Right lobe of liver (tissue), 6 donors: ENCODE results near the gene MXD3. TPM values are rescaled to one million over a fixed set of nuclear protein-coding genes. Genes with fewer than 3 reads are reported as not detected.

Experiments used
- ATAC-seq, 4 donors: fragments of 200-7000 bp; cut with Tn5 transposase; one replicate each; pipeline ENCODE4 v1.9.1; 2020; ENCODE audit warnings: mild to moderate bottlenecking in 4 of 4, moderate library complexity in 4 of 4
- DNase-seq, 3 donors: peaks; one replicate each; pipeline ENCODE4 v3.0.0-alpha.2; 2020
- H3K27ac ChIP-seq, 3 donors: fragments of 200-600 bp; one replicate each; pipeline ENCODE4 v1.8.0; 2022
- H3K27me3 ChIP-seq, 2 donors: fragments of 200-600 bp; one replicate each; pipeline ENCODE4 v1.8.0; 2022
- H3K36me3 ChIP-seq, 4 donors: fragments of 200-600 bp; sonication (generic) in 1 of 4; one replicate each; pipeline versions ENCODE4 v1.5.1 to v1.8.0; 2017 to 2022; ENCODE audit warnings: control low read depth in 1 of 4
- H3K4me1 ChIP-seq, 4 donors: fragments of 200-600 bp; sonication (generic) in 1 of 4; one replicate each; pipeline versions ENCODE4 v1.5.1 to v1.8.0; 2017 to 2022; ENCODE audit warnings: control low read depth in 1 of 4
- H3K4me3 ChIP-seq, 3 donors: fragments of 200-600 bp; one replicate each; pipeline ENCODE4 v1.8.0; 2022
- H3K9me3 ChIP-seq, 4 donors: fragments of 200-600 bp; sonication (generic) in 1 of 4; one replicate each; pipeline versions ENCODE4 v1.5.1 to v1.8.0; 2017 to 2022; ENCODE audit warnings: control low read depth in 1 of 4
- POLR2A ChIP-seq: fragments of 450-650 bp; IDR thresholded peaks from one replicate; pipeline ENCODE4 v1.6.1; 2017; ENCODE audit warnings: antibody characterized with exemption, mild to moderate bottlenecking
- WGBS: methylation state at CpG from one replicate; pipeline ENCODE4 v1.1.6; 2018; ENCODE audit warnings: low coverage, low lambda C conversion rate; ENCODE audit not compliant: insufficient coverage; ENCODE audit errors: missing lambda C conversion rate; 5-methylcytosine and 5-hydroxymethylcytosine counted together
- intact Hi-C, 2 donors: fragments of 100-400 bp; cut with DNase I; formaldehyde crosslinking; loops; one replicate each; pipeline versions ENCODE4 v1.11.2 to v1.14.1; 2022
- total RNA-seq, 6 experiments: library from RNA; depleted of rRNA in 2 of 6; stranded (reverse); fragments of >200 nt in 2 of 6; fragmentation: NEBNext Ultra II Directional in 3 of 6; extraction: Animal tissue kit (Norgen Biotek cat#: 25700) in 3 of 6; gene quantifications; one replicate each; pipeline versions ENCODE4 v1.1.0 to v1.2.4, GENCODE V29; 2016 to 2023
- TF ChIP-seq, protein P1 (sequence below), 4 donors: fragments of 200-600 bp in 3 of 4; fragments of 450-650 bp in 1 of 4; IDR thresholded peaks; one replicate each; pipeline versions ENCODE4 v1.5.1 to v1.8.0; 2016 to 2022; ENCODE audit warnings: antibody characterized with exemption in 4 of 4, mild to moderate bottlenecking in 2 of 4
- donor health status: DM: no; HTN: yes; CAD: no.
- donor health status: DM: no; HTN: no; CAD: no.
- donor health status: DM: no; HTN: no; CAD: no.
- donor health status: DM: no; HTN: yes; CAD: no.
- donor health status: DM: no; HTN: yes; CAD: no.

Gene MXD3
- total RNA-seq, 6 experiments from 2014 or later: 2.2 to 6.2 (median 4.9) TPM

DNA sequence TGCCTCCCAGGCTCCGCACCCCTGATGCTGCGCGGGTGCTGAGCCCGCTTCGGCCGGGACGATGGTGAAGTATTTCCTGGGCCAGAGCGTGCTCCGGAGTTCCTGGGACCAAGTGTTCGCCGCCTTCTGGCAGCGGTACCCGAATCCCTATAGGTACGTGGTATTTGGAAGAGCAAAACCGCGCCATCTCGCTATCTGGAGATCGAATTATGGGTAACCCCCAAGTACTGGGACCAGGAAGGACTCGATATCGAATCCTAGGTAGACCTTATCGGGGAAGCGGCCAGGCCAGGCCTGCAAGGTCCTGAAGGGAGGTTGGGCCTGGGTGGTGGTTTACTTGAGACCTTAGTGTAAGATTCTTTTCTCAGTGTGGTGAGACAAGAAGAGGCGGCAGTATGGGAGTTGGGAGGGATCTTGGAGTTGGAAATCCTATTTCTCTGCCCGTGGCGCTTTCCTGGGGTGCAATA, 7.7 kb downstream of the MXD3 start:
- Histone ChIP-seq H3K9me3 (no peaks in the 10 kb centered on the region), H3K27me3 (no peaks in the 10 kb centered on the region), H3K36me3 (peaks cover 0 to 25% (median 4%) of the 10 kb centered on the region in 4 donors), H3K4me1 (peaks cover 0 to 37% (median 15%) of the 10 kb centered on the region in 4 donors), H3K27ac (peak overlapping the region; percentile 76 to 98 (median 84)), H3K4me3 (peak overlapping the region; percentile 74 to 96 (median 86))
- ATAC-seq: no peak
- intact Hi-C loops: no loop called here
- TF ChIP-seq POLR2A: no peak
- TF ChIP-seq, protein P1, sequence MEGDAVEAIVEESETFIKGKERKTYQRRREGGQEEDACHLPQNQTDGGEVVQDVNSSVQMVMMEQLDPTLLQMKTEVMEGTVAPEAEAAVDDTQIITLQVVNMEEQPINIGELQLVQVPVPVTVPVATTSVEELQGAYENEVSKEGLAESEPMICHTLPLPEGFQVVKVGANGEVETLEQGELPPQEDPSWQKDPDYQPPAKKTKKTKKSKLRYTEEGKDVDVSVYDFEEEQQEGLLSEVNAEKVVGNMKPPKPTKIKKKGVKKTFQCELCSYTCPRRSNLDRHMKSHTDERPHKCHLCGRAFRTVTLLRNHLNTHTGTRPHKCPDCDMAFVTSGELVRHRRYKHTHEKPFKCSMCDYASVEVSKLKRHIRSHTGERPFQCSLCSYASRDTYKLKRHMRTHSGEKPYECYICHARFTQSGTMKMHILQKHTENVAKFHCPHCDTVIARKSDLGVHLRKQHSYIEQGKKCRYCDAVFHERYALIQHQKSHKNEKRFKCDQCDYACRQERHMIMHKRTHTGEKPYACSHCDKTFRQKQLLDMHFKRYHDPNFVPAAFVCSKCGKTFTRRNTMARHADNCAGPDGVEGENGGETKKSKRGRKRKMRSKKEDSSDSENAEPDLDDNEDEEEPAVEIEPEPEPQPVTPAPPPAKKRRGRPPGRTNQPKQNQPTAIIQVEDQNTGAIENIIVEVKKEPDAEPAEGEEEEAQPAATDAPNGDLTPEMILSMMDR (IDR thresholded peaks at IDR 0.05): no peak
- no peak for DNase-seq
- 0% methylated on average over 15 of the region's 25 CpGs for whole genome bisulfite sequencing

DNA sequence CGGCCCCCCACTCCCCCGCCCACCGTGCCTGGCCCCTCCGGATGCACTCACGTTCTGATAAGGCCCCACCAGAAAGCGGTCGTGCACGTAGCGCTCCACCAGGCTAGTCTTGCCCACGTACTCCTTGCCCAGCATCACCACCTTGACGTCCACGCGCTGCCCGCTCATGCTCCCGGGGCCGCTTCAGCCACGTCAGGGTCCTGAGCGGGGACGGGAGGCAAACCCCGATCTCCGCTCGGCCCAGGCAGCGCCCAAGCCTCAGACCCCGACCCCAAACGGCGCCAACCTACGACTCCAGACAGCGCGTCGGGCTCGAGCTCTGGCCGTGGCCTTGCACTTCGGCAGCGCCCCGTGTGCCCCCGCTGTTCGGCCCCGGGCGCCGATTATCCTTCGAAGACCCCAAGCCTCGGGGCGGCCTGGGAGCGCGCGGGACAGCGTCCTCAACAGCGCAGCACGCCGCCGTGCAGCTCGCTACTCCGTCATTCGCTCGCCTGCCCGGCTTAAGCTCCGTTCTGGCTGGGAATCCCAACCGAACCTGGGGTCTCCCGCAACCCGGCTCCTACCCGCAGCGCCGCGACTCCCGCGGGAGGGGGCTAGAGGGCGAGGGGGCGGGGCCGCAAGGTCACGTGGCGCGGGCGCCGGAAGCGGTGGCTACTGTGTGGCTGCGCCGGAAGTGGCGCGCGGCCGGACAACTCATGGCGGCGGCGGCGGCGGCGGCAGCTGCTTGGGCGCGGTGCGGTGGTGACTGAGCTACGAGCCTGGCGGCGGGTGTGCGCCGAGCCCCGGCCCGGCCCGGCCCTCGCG, 8.4 kb downstream of the MXD3 start, which contains the start of the genes PRELID1 and RAB24:
Gene PRELID1 (plus strand): TSS at position 679 of the 804 bp plus-strand sequence. CDS start 187 bp downstream, outside the sequence.
Gene RAB24 (minus strand): TSS at position 599 of the 804 bp plus-strand sequence. CDS start 431 bp downstream, at position 168.
- Histone ChIP-seq H3K4me1 (peaks cover 0 to 37% (median 15%) of the 10 kb centered on the region in 4 donors), H3K4me3 (peak within 1 kb of the TSS; percentile 74 to 96 (median 86)), H3K9me3 (no peaks in the 10 kb centered on the region), H3K27ac (peak within 1 kb of the TSS; percentile 76 to 98 (median 84)), H3K36me3 (peaks cover 0 to 25% (median 4%) of the 10 kb centered on the region in 4 donors), H3K27me3 (no peaks in the 10 kb centered on the region)
- 1% methylated on average over 20 of the region's 100 CpGs for WGBS
- peak; percentile 75 for TF ChIP-seq POLR2A
- TF ChIP-seq, protein P1 (IDR thresholded peaks at IDR 0.05): peak in 3 of 4 donors; percentile 22 to 44 (median 34)
- intact Hi-C loops: no loop called here
- DNase-seq (peak; percentile 92 to 93 (median 92)), ATAC-seq (peak; percentile 59 to 80 (median 78))

DNA sequence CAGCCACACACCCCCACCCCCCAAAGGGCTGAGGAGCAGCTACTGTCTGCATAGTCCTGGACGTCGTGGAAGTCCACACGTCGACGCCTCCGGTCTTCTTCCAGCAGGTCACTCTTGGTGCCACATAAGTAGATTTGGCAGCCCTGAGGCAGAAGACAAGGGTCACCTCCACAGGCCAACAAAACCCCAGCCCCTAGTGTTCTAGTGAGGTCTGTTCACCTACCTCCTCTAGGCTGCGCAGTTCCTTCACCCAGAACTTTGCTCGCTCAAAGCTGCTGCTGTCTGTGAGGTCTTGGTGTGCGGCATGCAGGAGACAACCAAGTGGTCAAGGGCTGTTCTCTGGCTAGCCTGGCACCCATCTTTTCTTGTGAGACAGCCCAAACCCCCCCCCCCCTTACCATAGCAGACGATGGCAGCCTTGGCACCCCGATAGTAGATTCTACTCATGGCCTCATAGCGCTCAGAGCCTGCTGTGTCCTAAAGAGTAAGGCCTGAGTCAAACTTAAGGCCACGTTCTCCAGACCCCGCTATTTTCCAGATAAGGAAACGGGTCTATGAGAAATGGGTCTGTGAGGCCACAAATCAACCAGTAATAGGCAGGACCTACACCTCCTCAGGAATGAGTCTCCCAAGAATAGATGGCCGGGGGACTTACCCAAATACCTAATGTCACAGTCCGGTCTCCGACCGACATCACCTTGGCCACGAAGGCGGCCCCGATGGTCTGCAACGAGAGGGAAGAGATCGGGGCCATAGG, 9.2 kb downstream of the MXD3 start:
- peak overlapping the region; percentile 74 to 96 (median 86) for H3K4me3 ChIP-seq
- no peak for DNase-seq
- H3K4me1 ChIP-seq: peaks cover 0 to 37% (median 15%) of the 10 kb centered on the region in 4 donors
- ATAC-seq: no peak
- intact Hi-C loops: no loop called here
- no peaks in the 10 kb centered on the region for H3K9me3 ChIP-seq
- no peaks in the 10 kb centered on the region for H3K27me3 ChIP-seq
- no peak for TF ChIP-seq POLR2A
- TF ChIP-seq, protein P1 (IDR thresholded peaks at IDR 0.05): no peak
- 49% methylated on average over 10 of the region's 24 CpGs for WGBS
- peak overlapping the region; percentile 76 to 98 (median 84) for H3K27ac ChIP-seq
- peaks cover 0 to 25% (median 4%) of the 10 kb centered on the region in 4 donors for H3K36me3 ChIP-seq

DNA sequence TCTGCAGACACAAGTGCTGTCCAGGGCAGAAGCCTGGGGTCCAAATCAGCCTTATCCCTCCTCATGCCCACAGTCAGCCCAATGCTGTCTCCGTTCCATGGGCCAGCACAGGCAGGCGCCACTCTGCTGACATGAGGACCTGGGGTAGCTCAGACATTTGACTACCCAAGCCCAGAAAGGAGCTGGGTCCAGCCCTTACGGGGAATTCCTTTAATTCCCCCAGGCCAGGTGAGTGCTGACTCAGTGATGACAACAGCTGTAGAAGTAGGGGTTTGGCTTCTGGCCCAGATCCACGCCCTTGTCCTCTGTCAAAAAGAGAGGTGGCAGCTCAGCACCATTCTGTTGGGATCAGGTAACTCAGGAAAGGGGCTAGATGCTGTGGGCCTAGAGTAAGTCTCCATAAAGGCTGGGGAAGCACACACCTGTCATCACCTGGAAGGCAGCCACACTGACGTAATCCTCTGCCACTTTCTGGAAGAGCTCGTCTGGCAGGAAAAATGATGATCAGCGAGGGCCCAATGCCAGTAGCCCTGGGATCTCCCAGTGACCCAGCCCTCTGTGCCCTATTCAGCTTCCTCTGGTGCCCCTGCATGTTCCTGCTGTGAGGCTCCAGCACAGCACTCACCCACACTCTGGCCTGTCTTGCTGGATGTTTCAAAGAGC, 10.1 kb downstream of the MXD3 start:
- WGBS: no CpG with 5 or more reads among the region's 7 CpGs
- peak overlapping the region; percentile 76 to 98 (median 84) for H3K27ac ChIP-seq
- H3K27me3 ChIP-seq: no peaks in the 10 kb centered on the region
- peak; percentile 61 for TF ChIP-seq POLR2A
- TF ChIP-seq, protein P1 (IDR thresholded peaks at IDR 0.05): no peak
- ATAC-seq (peak; percentile 59 to 72 (median 67)), DNase-seq (peak; percentile 91 to 93 (median 92))
- H3K4me3 ChIP-seq: no peak overlapping the region
- H3K36me3 ChIP-seq: peaks cover 0 to 17% (median 2%) of the 10 kb centered on the region in 4 donors
- peaks cover 0 to 37% (median 15%) of the 10 kb centered on the region in 4 donors for H3K4me1 ChIP-seq
- H3K9me3 ChIP-seq: no peaks in the 10 kb centered on the region
- intact Hi-C loops: no loop called here
